ENCODE data around the gene PSENEN. TPM values are rescaled to one million over a fixed set of nuclear protein-coding genes. Genes with fewer than 3 reads are reported as not detected.

The PSENEN gene
- total RNA-seq, 1 experiment from 2014 or later, result 69.7 TPM

DNA sequence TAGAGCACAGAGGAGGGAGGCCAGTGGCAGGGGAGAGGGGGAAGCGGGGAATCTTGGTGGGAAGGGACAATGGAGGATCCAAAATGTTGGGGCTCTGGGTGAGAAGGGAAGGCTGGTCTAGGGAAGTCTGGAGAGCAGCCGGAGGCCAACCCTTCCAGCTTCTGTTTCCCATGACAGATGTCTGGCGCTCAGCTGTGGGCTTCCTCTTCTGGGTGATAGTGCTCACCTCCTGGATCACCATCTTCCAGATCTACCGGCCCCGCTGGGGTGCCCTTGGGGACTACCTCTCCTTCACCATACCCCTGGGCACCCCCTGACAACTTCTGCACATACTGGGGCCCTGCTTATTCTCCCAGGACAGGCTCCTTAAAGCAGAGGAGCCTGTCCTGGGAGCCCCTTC lies 1.1 kb downstream of the PSENEN start:
- H4K5ac ChIP-seq (ENCODE audit: insufficient read length, low read depth, low read length), result no peak overlapping the region
- no peak overlapping the region for H3K23ac ChIP-seq (ENCODE audit: insufficient read length, low read depth, low read length)
- H3K79me1 ChIP-seq (ENCODE audit: insufficient read depth, low read depth, low read length, poor library complexity, severe bottlenecking), result peaks cover 3% of the 10 kb centered on the region
- peak overlapping the region; percentile 96 for H3K4me3 Mint-ChIP-seq
- no peak overlapping the region for H2BK5ac ChIP-seq (ENCODE audit: insufficient read length, low read length)
- no peak overlapping the region for H3K4ac ChIP-seq (ENCODE audit: low read depth, low read length)
- no peak overlapping the region for H2BK12ac ChIP-seq (ENCODE audit: insufficient read length, low read depth, low read length)
- no peak overlapping the region for H3K18ac ChIP-seq (ENCODE audit: insufficient read length, low read depth, low read length)
- no peak overlapping the region for H3T11ph ChIP-seq (ENCODE audit: low read length)
- no peak overlapping the region for H3K14ac ChIP-seq (ENCODE audit: insufficient read depth, low read length)
- H3K4me1 ChIP-seq (ENCODE audit: insufficient read depth, low read length), result peaks cover 4% of the 10 kb centered on the region; the same call in 1 of the 2 replicates
- no peak overlapping the region for H3K27ac ChIP-seq (ENCODE audit: insufficient read length, low read depth, low read length)
- no peak for DNase-seq
- H3K4me2 ChIP-seq (ENCODE audit: insufficient read depth, insufficient read length, low read length), result peak overlapping the region; percentile 95
- peaks cover 3 to 17% (median 5%) of the 10 kb centered on the region in 3 experiments; a peak in 4 of 7 replicates for H3K36me3 Mint-ChIP-seq (ENCODE audit: insufficient read depth in 1 of 3, low read depth in 3 of 3)
- no peak overlapping the region for H2AK5ac ChIP-seq (ENCODE audit: insufficient read length, low read length)
- TF ChIP-seq CTCF (conservative IDR thresholded peaks at IDR 0.05), result no peak
- no peaks in the 10 kb centered on the region for H3K27me3 Mint-ChIP-seq (ENCODE audit: low read depth)
- no peaks in the 10 kb centered on the region for H3K27me3 ChIP-seq (ENCODE audit: insufficient read depth, low read length)
- H3K23me2 ChIP-seq (ENCODE audit: insufficient read length, low read depth, low read length, poor library complexity, severe bottlenecking), result peaks cover 16% of the 10 kb centered on the region
- no peak overlapping the region for H2BK20ac ChIP-seq (ENCODE audit: low read depth, low read length, poor library complexity, severe bottlenecking)
- H3K9me3 ChIP-seq (ENCODE audit: control insufficient read depth, low read depth, low read length), result no peaks in the 10 kb centered on the region
- H3K79me2 ChIP-seq (ENCODE audit: insufficient read depth, low read length), result no peaks in the 10 kb centered on the region
- H4K91ac ChIP-seq (ENCODE audit: insufficient read length, low read depth, low read length), result no peak overlapping the region
- no peak overlapping the region for H2BK15ac ChIP-seq (ENCODE audit: low read depth, low read length)
- no peak overlapping the region for H4K8ac ChIP-seq (replicated peaks; ENCODE audit: insufficient read length, low read depth, low read length)
- no peaks in the 10 kb centered on the region for H3K9me3 Mint-ChIP-seq
- peak overlapping the region; percentile 51 for H3K9ac ChIP-seq (ENCODE audit: extremely low read depth, insufficient read length, low read length)
- no peak overlapping the region for H2BK120ac ChIP-seq (ENCODE audit: low read depth, low read length, poor library complexity, severe bottlenecking)
- H4K20me1 ChIP-seq (ENCODE audit: control insufficient read depth, insufficient read depth, insufficient read length), result no peaks in the 10 kb centered on the region
- peaks cover 20 to 38% of the 10 kb centered on the region in 2 experiments for H3K4me1 Mint-ChIP-seq
- H3K56ac ChIP-seq (ENCODE audit: insufficient read length, low read depth, low read length), result no peak overlapping the region
- WGBS (ENCODE audit: extremely low coverage, insufficient read length, low lambda C conversion rate), result no CpG with 5 or more reads among the region's 5 CpGs
- no peak overlapping the region for H2AFZ ChIP-seq (ENCODE audit: low read length)
- H3K27ac Mint-ChIP-seq, result peak overlapping the region; percentile 100; a peak in 3 of 7 replicates
